Activated CD4-positive, alpha-beta memory T cell treated with anti-CD3 and anti-CD28 coated beads for 36 hours (primary cell): ENCODE data around the gene STAG3. TPM values are rescaled to one million over a fixed set of nuclear protein-coding genes. Genes with fewer than 3 reads are reported as not detected.
A peak's percentile ranks its signal among the peaks of the same experiment; 100 is the strongest.
"Not testable (repeated sequence)": the region's sequence is repeated elsewhere in the genome, so short reads cannot be mapped to it uniquely, and the experiment has no call there.

Source experiments
- CTCF ChIA-PET: fragments of 350-600 bp; sonication (Branson Sonifier 250); formaldehyde crosslinking; loops from one replicate; lab custom pipeline; 2021; ENCODE audit warnings: antibody characterized with exemption, inconsistent platforms; lab: Charles Lee
- POLR2A ChIA-PET: fragments of 350-600 bp; sonication (Branson Sonifier 250); formaldehyde crosslinking; loops from one replicate; lab custom pipeline; 2021; ENCODE audit warnings: antibody characterized with exemption; lab: Charles Lee
- DNase-seq: peaks from one replicate; pipeline ENCODE4 v3.0.0-alpha.2; 2020
- H3K27ac Mint-ChIP-seq: one replicate; pipeline ENCODE4 v1.8.0; 2021; ENCODE audit warnings: mixed read lengths
- H3K27me3 Mint-ChIP-seq: one replicate; pipeline ENCODE4 v1.8.0; 2021; ENCODE audit warnings: mixed read lengths
- H3K36me3 Mint-ChIP-seq: one replicate; pipeline ENCODE4 v1.8.0; 2021; ENCODE audit warnings: mixed read lengths
- H3K4me1 Mint-ChIP-seq: one replicate; pipeline ENCODE4 v1.8.0; 2021; ENCODE audit warnings: low read depth, mixed read lengths
- H3K4me3 Mint-ChIP-seq: one replicate; pipeline ENCODE4 v1.8.0; 2021; ENCODE audit warnings: mild to moderate bottlenecking, mixed read lengths
- H3K9me3 Mint-ChIP-seq: one replicate; pipeline ENCODE4 v1.8.0; 2021; ENCODE audit warnings: mixed read lengths
- intact Hi-C: fragments of 100-400 bp; cut with micrococcal nuclease; formaldehyde crosslinking; loops from one replicate; pipeline ENCODE4 v1.15.1; 2023
- total RNA-seq, 2 experiments: library from RNA; stranded (reverse); gene quantifications; one replicate each; pipeline ENCODE4 v1.2.3, GENCODE V29; 2021

STAG3 gene
- total RNA-seq, 2 experiments from 2014 or later: 20.8 to 20.9 TPM

- Mint-ChIP-seq H3K4me1 (peaks cover 27% of the 10 kb centered on the region), H3K9me3 (no peaks in the 10 kb centered on the region), H3K27me3 (no peaks in the 10 kb centered on the region), H3K27ac (no peak overlapping the region), H3K4me3 (no peak overlapping the region), H3K36me3 (no peaks in the 10 kb centered on the region)
- intact Hi-C loops: no loop called here
- ChIA-PET POLR2A (no interaction called here), CTCF (no interaction called here)
- DNase-seq: no peak
Measured at GRCh38 chr7:100204454-100204853, 26.7 kb downstream of the STAG3 start.

GRCh38 chr7:100208911-100209408 is 31.2 kb downstream of the STAG3 start:
- Mint-ChIP-seq H3K27ac (peak overlapping the region; percentile 76), H3K36me3 (peaks cover 3% of the 10 kb centered on the region), H3K9me3 (no peaks in the 10 kb centered on the region), H3K27me3 (no peaks in the 10 kb centered on the region), H3K4me3 (peak overlapping the region; percentile 58), H3K4me1 (peaks cover 43% of the 10 kb centered on the region)
- intact Hi-C loops: loop anchor here (1.0 kb wide), 3 partner anchors 8 to 19 kb away; no protein-coding TSS in a partner anchor
- CTCF ChIA-PET: interaction anchor here (0.6 to 2.7 kb wide), 6 partner anchors 9 to 199 kb away, joined by 3 to 11 read pairs (median 4); no protein-coding TSS in a partner anchor
- peak; percentile 80 for DNase-seq
- POLR2A ChIA-PET: interaction anchor here (0.5 to 1.0 kb wide), 2 partner anchors 10 to 119 kb away, joined by 3 to 4 read pairs; no protein-coding TSS in a partner anchor

GRCh38 chr7:100209493-100209892 is 31.8 kb downstream of the STAG3 start:
- H3K27ac Mint-ChIP-seq: peak overlapping the region; percentile 76
- H3K36me3 Mint-ChIP-seq: peaks cover 3% of the 10 kb centered on the region
- no peak for DNase-seq
- H3K9me3 Mint-ChIP-seq: no peaks in the 10 kb centered on the region
- H3K4me3 Mint-ChIP-seq: peak overlapping the region; percentile 38
- H3K27me3 Mint-ChIP-seq: no peaks in the 10 kb centered on the region
- peaks cover 44% of the 10 kb centered on the region for H3K4me1 Mint-ChIP-seq
- ChIA-PET CTCF (interaction anchor here (0.6 to 2.7 kb wide), 5 partner anchors 9 to 80 kb away, joined by 3 to 11 read pairs (median 3); no protein-coding TSS in a partner anchor), POLR2A (interaction anchor here (1.0 kb wide), 1 partner anchor 10 kb away, joined by 3 read pairs; no protein-coding TSS in a partner anchor)
- intact Hi-C loops: loop anchor here (1.0 kb wide), 3 partner anchors 8 to 19 kb away; no protein-coding TSS in a partner anchor

- no peak overlapping the region for H3K4me3 Mint-ChIP-seq
- DNase-seq: peak; percentile 37
- ChIA-PET CTCF (interaction anchor here (1.0 to 1.7 kb wide), 9 partner anchors 21 to 495 kb away, joined by 3 to 5 read pairs (median 4); no protein-coding TSS in a partner anchor), POLR2A (interaction anchor here (0.5 to 1.3 kb wide), 4 partner anchors 10 to 1124 kb away, joined by 3 to 4 read pairs (median 3); partner anchors contain the start of genes AP4M1 and MCM7)
- peak overlapping the region; percentile 34 for H3K27ac Mint-ChIP-seq
- peaks cover 51% of the 10 kb centered on the region for H3K4me1 Mint-ChIP-seq
- H3K9me3 Mint-ChIP-seq: no peaks in the 10 kb centered on the region
- intact Hi-C loops: loop anchor here (5.0 kb wide), 1 partner anchor 196 kb away; no protein-coding TSS in a partner anchor
- H3K36me3 Mint-ChIP-seq: peaks cover 3% of the 10 kb centered on the region
- H3K27me3 Mint-ChIP-seq: no peaks in the 10 kb centered on the region
Measured at GRCh38 chr7:100210805-100211204, 33.1 kb downstream of the STAG3 start.

- peak; percentile 73 for DNase-seq
- POLR2A ChIA-PET: interaction anchor here (0.5 to 1.3 kb wide), 4 partner anchors 9 to 1123 kb away, joined by 3 to 4 read pairs (median 3); partner anchors contain the start of genes AP4M1 and MCM7
- Mint-ChIP-seq H3K4me3 (peak overlapping the region; percentile 60), H3K27me3 (no peaks in the 10 kb centered on the region), H3K27ac (peak overlapping the region; percentile 76), H3K36me3 (peaks cover 3% of the 10 kb centered on the region), H3K9me3 (no peaks in the 10 kb centered on the region), H3K4me1 (peaks cover 53% of the 10 kb centered on the region)
- CTCF ChIA-PET: interaction anchor here (1.0 to 1.4 kb wide), 7 partner anchors 21 to 494 kb away, joined by 3 to 5 read pairs (median 4); no protein-coding TSS in a partner anchor
- intact Hi-C loops: loop anchor here (5.0 kb wide), 1 partner anchor 196 kb away; no protein-coding TSS in a partner anchor
Measured at GRCh38 chr7:100211342-100211780, 33.6 kb downstream of the STAG3 start.

GRCh38 chr7:100212631-100213286 is 35.0 kb downstream of the STAG3 start:
- intact Hi-C loops: loop anchor here (5.0 kb wide), 1 partner anchor 195 kb away; no protein-coding TSS in a partner anchor
- Mint-ChIP-seq H3K4me1 (peaks cover 64% of the 10 kb centered on the region), H3K27me3 (no peaks in the 10 kb centered on the region), H3K9me3 (no peaks in the 10 kb centered on the region), H3K4me3 (no peak overlapping the region), H3K27ac (no peak overlapping the region), H3K36me3 (peaks cover 3% of the 10 kb centered on the region)
- POLR2A ChIA-PET: no interaction called here
- CTCF ChIA-PET: interaction anchor here (0.6 to 1.1 kb wide), 2 partner anchors 23 to 80 kb away, joined by 3 to 4 read pairs; no protein-coding TSS in a partner anchor
- DNase-seq: no peak

GRCh38 chr7:100213672-100214071 is 36.0 kb downstream of the STAG3 start:
- Mint-ChIP-seq H3K27me3 (no peaks in the 10 kb centered on the region), H3K27ac (no peak overlapping the region), H3K9me3 (no peaks in the 10 kb centered on the region), H3K4me1 (peaks cover 60% of the 10 kb centered on the region), H3K36me3 (peaks cover 4% of the 10 kb centered on the region), H3K4me3 (no peak overlapping the region)
- ChIA-PET POLR2A (no interaction called here), CTCF (interaction anchor here (0.9 to 1.1 kb wide), 2 partner anchors 23 to 81 kb away, joined by 3 to 4 read pairs; no protein-coding TSS in a partner anchor)
- no peak for DNase-seq
- intact Hi-C loops: loop anchor here (1.0 to 5.0 kb wide), 2 partner anchors 72 to 194 kb away; no protein-coding TSS in a partner anchor

- intact Hi-C loops: loop anchor here (1.0 to 5.0 kb wide), 2 partner anchors 73 to 193 kb away; no protein-coding TSS in a partner anchor
- Mint-ChIP-seq H3K27ac (peak overlapping the region; percentile 15), H3K4me1 (peaks cover 61% of the 10 kb centered on the region), H3K36me3 (peaks cover 10% of the 10 kb centered on the region)
- H3K9me3 Mint-ChIP-seq, H3K4me3 Mint-ChIP-seq, H3K27me3 Mint-ChIP-seq, POLR2A ChIA-PET: not testable (repeated sequence)
- peak; percentile 22 for DNase-seq
- CTCF ChIA-PET: interaction anchor here (0.9 kb wide), 1 partner anchor 24 kb away, joined by 3 read pairs; no protein-coding TSS in a partner anchor
Measured at GRCh38 chr7:100214356-100214755, 36.6 kb downstream of the STAG3 start.

- DNase-seq: no peak
- no peaks in the 10 kb centered on the region for H3K9me3 Mint-ChIP-seq
- ChIA-PET POLR2A (interaction anchor here (0.6 kb wide), 1 partner anchor 129 kb away, joined by 3 read pairs; no protein-coding TSS in a partner anchor), CTCF (interaction anchor here (1.5 to 4.1 kb wide), 2 partner anchors 26 to 84 kb away, joined by 9 to 43 read pairs; no protein-coding TSS in a partner anchor)
- peaks cover 49% of the 10 kb centered on the region for H3K4me1 Mint-ChIP-seq
- intact Hi-C loops: loop anchor here (2.0 kb wide), 1 partner anchor 83 kb away; no protein-coding TSS in a partner anchor
- peak overlapping the region; percentile 46 for H3K27ac Mint-ChIP-seq
- peaks cover 22% of the 10 kb centered on the region for H3K36me3 Mint-ChIP-seq
- no peaks in the 10 kb centered on the region for H3K27me3 Mint-ChIP-seq
- no peak overlapping the region for H3K4me3 Mint-ChIP-seq
Measured at GRCh38 chr7:100215895-100216294, 38.2 kb downstream of the STAG3 start.

GRCh38 chr7:100217934-100218333 is 40.2 kb downstream of the STAG3 start:
- CTCF ChIA-PET: interaction anchor here (0.6 to 4.1 kb wide), 15 partner anchors 8 to 135 kb away, joined by 3 to 43 read pairs (median 4); partner anchors contain the start of genes GAL3ST4 and LAMTOR4
- intact Hi-C loops: loop anchor here (1.0 to 2.0 kb wide), 3 partner anchors 9 to 85 kb away; no protein-coding TSS in a partner anchor
- POLR2A ChIA-PET, H3K27me3 Mint-ChIP-seq, H3K9me3 Mint-ChIP-seq: not testable (repeated sequence)
- H3K4me3 Mint-ChIP-seq: peak overlapping the region; percentile 74
- peaks cover 37% of the 10 kb centered on the region for H3K36me3 Mint-ChIP-seq
- peak overlapping the region; percentile 96 for H3K27ac Mint-ChIP-seq
- peaks cover 48% of the 10 kb centered on the region for H3K4me1 Mint-ChIP-seq
- peak; percentile 90 for DNase-seq

GRCh38 chr7:100219271-100219737 is 41.6 kb downstream of the STAG3 start:
- H3K27ac Mint-ChIP-seq: peak overlapping the region; percentile 98
- no peaks in the 10 kb centered on the region for H3K9me3 Mint-ChIP-seq
- H3K27me3 Mint-ChIP-seq: no peaks in the 10 kb centered on the region
- intact Hi-C loops: no loop called here
- peak; percentile 59 for DNase-seq
- peaks cover 48% of the 10 kb centered on the region for H3K36me3 Mint-ChIP-seq
- ChIA-PET POLR2A (no interaction called here), CTCF (interaction anchor here (2.8 to 4.1 kb wide), 3 partner anchors 29 to 87 kb away, joined by 21 to 43 read pairs (median 22); no protein-coding TSS in a partner anchor)
- H3K4me3 Mint-ChIP-seq: peak overlapping the region; percentile 92
- H3K4me1 Mint-ChIP-seq: peaks cover 57% of the 10 kb centered on the region
